SK-N-SH (cell line): ENCODE data around the gene ZDHHC16. TPM values are rescaled to one million over a fixed set of nuclear protein-coding genes. Genes with fewer than 3 reads are reported as not detected.
A peak's percentile ranks its signal among the peaks of the same experiment; 100 is the strongest.
"Not testable (repeated sequence)": the region's sequence is repeated elsewhere in the genome, so short reads cannot be mapped to it uniquely, and the experiment has no call there.

Experiments
- CTCF ChIA-PET: fragments of 300-600, 350-600 bp; formaldehyde crosslinking; extraction: SDS; loops from one replicate; lab custom pipeline; 2021; lab: Yijun Ruan, JAX
- POLR2A ChIA-PET: fragments of 350-600 bp; sonication (Branson Sonifier 250); formaldehyde crosslinking; extraction: SDS; loops from one replicate; lab custom pipeline; 2020; ENCODE audit warnings: antibody characterized with exemption, inconsistent platforms; lab: Yijun Ruan, JAX
- DNase-seq: peaks from one replicate; pipeline ENCODE4 v3.0.0; 2012
- H2AFZ ChIP-seq: fragments of 200-600 bp; sonication (generic); 2 replicates; pipeline ENCODE4 v1.8.1; 2016; ENCODE audit warnings: antibody characterized with exemption, mild to moderate bottlenecking, low read depth
- H3F3A ChIP-seq: fragments of 200-600 bp; sonication (generic); replicated peaks from 2 replicates; pipeline ENCODE3; 2016; ENCODE audit warnings: antibody characterized with exemption, mild to moderate bottlenecking; ENCODE audit not compliant: insufficient read depth
- H3K27ac ChIP-seq, 2 experiments: fragments of 200-500 bp in 1 of 2; fragments of 200-600 bp in 1 of 2; sonication (Bioruptor generic) in 1 of 2; sonication (generic), shearing (Covaris generic) in 1 of 2; 2 replicates each; pipeline versions ENCODE4 v1.5.1 to v1.6.1; 2014 to 2016; ENCODE audit warnings: low read depth in 2 of 2, inconsistent platforms in 1 of 2, low read length in 1 of 2, mild to moderate bottlenecking in 1 of 2, mixed read lengths in 1 of 2
- H3K27me3 ChIP-seq: fragments of 200-600 bp; sonication (generic), shearing (Covaris generic); 2 replicates; pipeline ENCODE4 v1.6.1; 2016; ENCODE audit warnings: mixed run types; ENCODE audit not compliant: insufficient read depth
- H3K36me3 ChIP-seq, 2 experiments: fragments of 200-500 bp in 1 of 2; fragments of 200-600 bp in 1 of 2; sonication (Bioruptor generic) in 1 of 2; sonication (generic) in 1 of 2; replicated peaks in 1 of 2; 2 replicates each; pipeline versions ENCODE3 to v1.5.1; 2014 to 2016; ENCODE audit warnings: low read length in 1 of 2, mild to moderate bottlenecking in 1 of 2; ENCODE audit not compliant: insufficient read depth in 2 of 2, control insufficient read depth in 1 of 2
- H3K4me1 ChIP-seq, 2 experiments: fragments of 200-500 bp in 1 of 2; fragments of 200-600 bp in 1 of 2; sonication (Bioruptor generic) in 1 of 2; sonication (generic), shearing (Covaris generic) in 1 of 2; 2 replicates each; pipeline versions ENCODE4 v1.5.1 to v1.6.1; 2014 to 2016; ENCODE audit warnings: low read depth in 1 of 2, low read length in 1 of 2, mixed run types in 1 of 2; ENCODE audit not compliant: insufficient read depth in 2 of 2, control insufficient read depth in 1 of 2
- H3K4me2 ChIP-seq: fragments of 200-600 bp; sonication (generic), shearing (Covaris generic); 2 replicates; pipeline ENCODE4 v1.6.1; 2017; ENCODE audit warnings: mixed run types
- H3K4me3 ChIP-seq, 2 experiments: fragments of 200-500 bp in 1 of 2; fragments of 200-600 bp in 1 of 2; sonication (Bioruptor generic) in 1 of 2; sonication (generic), shearing (Covaris generic) in 1 of 2; 2 replicates each; pipeline versions ENCODE4 v1.5.1 to v1.8.1; 2014 to 2016; ENCODE audit warnings: low read depth in 2 of 2, inconsistent platforms in 1 of 2, low read length in 1 of 2, mild to moderate bottlenecking in 1 of 2, mixed read lengths in 1 of 2, moderate library complexity in 1 of 2
- H3K79me2 ChIP-seq: fragments of 200-600 bp; sonication (generic); 2 replicates; pipeline ENCODE4 v1.8.1; 2017; ENCODE audit warnings: mild to moderate bottlenecking; ENCODE audit not compliant: insufficient read depth
- H3K9ac ChIP-seq: fragments of 200-600 bp; sonication (generic); 2 replicates; pipeline ENCODE4 v1.6.1; 2017; ENCODE audit warnings: mixed run types
- H3K9me2 ChIP-seq: fragments of 200-600 bp; sonication (generic); 2 replicates; pipeline ENCODE4 v1.6.1; 2017; ENCODE audit warnings: mixed run types
- H3K9me3 ChIP-seq: fragments of 200-600 bp; sonication (generic); 2 replicates; pipeline ENCODE4 v1.6.1; 2017; ENCODE audit warnings: mixed run types, mild to moderate bottlenecking, moderate library complexity
- H4K20me1 ChIP-seq: fragments of 200-600 bp; sonication (generic); 2 replicates; pipeline ENCODE4 v1.6.1; 2017; ENCODE audit warnings: mild to moderate bottlenecking, mixed run types; ENCODE audit not compliant: insufficient read depth
- CHD2 ChIP-seq: fragments of 150-350 bp; IDR thresholded peaks from 2 replicates; pipeline ENCODE4 v1.6.1; 2018; ENCODE audit warnings: low read length; ENCODE audit not compliant: partially characterized antibody
- EZH2phosphoT487 ChIP-seq: fragments of 200-600 bp; sonication (generic); IDR thresholded peaks from 2 replicates; pipeline ENCODE4 v1.6.1; 2017; ENCODE audit warnings: low read depth, mixed run types, mild to moderate bottlenecking, antibody characterized with exemption, moderate library complexity, borderline replicate concordance
- FOXM1 ChIP-seq: IDR thresholded peaks from 2 replicates; pipeline ENCODE4 v1.4.0; 2012; ENCODE audit warnings: low read depth, mild to moderate bottlenecking
- MEF2A ChIP-seq: IDR thresholded peaks from 2 replicates; pipeline ENCODE4 v1.4.0; 2012; ENCODE audit warnings: low read depth, borderline replicate concordance
- NRF1 ChIP-seq: IDR thresholded peaks from 2 replicates; pipeline ENCODE4 v1.6.1; 2012; ENCODE audit warnings: low read depth, mild to moderate bottlenecking, low read length
- POLR2AphosphoS5 ChIP-seq: IDR thresholded peaks from 2 replicates; pipeline ENCODE4 v1.6.1; 2012; ENCODE audit warnings: low read depth, low read length
- RCOR1 ChIP-seq: fragments of 150-350 bp; IDR thresholded peaks from 2 replicates; pipeline ENCODE4 v1.6.1; 2017; ENCODE audit warnings: antibody characterized with exemption, low read length
- TAF1 ChIP-seq: IDR thresholded peaks from 2 replicates; pipeline ENCODE4 v1.6.1; 2012; ENCODE audit warnings: low read depth, mild to moderate bottlenecking, low read length, moderate library complexity, borderline replicate concordance
- TCF12 ChIP-seq: IDR thresholded peaks from 2 replicates; pipeline ENCODE4 v1.4.0; 2012
- YY1 ChIP-seq: IDR thresholded peaks from 2 replicates; pipeline ENCODE4 v1.4.0; 2012; ENCODE audit warnings: low read depth, mild to moderate bottlenecking
- WGBS: methylation state at CpG from one replicate; pipeline ENCODE4 v1.1.6; 2017; ENCODE audit warnings: low lambda C conversion rate; 5-methylcytosine and 5-hydroxymethylcytosine counted together
- polyA plus RNA-seq, 3 experiments: library from polyadenylated mRNA; depleted of rRNA; stranded (reverse); fragments of >200 nt; gene quantifications; 2 replicates each; pipeline ENCODE4 v1.2.3, GENCODE V29; 2012
- TF ChIP-seq, protein P1 (sequence below): fragments of 200-600 bp; sonication (generic); IDR thresholded peaks from 2 replicates; pipeline ENCODE4 v1.6.1; 2017; ENCODE audit warnings: antibody characterized with exemption, mild to moderate bottlenecking, moderate library complexity
- TF ChIP-seq, protein P2 (sequence below): fragments of 150-350 bp; IDR thresholded peaks from 2 replicates; pipeline ENCODE4 v1.6.1; 2016; ENCODE audit warnings: mild to moderate bottlenecking, low read depth, low read length
- TF ChIP-seq, protein P3 (sequence below): IDR thresholded peaks from 2 replicates; pipeline ENCODE4 v1.4.0; 2012; ENCODE audit warnings: low read depth

Gene ZDHHC16
- polyA plus RNA-seq, 1 of the 3 experiments (the other 2 are of a cell fraction), result 71.5 TPM

DNA sequence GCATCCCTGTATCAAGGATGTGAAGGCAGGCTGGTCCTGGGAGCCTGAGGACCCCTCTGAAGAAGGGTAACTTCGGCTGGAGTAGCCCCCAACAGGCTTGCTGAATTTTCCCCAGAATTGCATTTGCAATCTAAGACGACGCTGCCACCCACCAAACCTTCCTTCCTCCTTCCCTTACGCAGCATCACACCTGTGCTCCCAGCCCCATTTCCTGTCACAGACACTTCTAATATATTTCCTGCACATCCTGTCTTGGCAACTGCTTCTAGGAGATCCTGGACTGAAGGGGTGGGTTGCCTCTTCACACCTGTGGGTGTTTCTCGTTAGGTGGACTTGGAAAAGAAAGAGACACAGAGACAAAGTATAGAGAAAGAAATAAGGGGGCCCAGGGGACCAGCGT lies 29.4 kb upstream of the ZDHHC16 start:
- ChIA-PET CTCF (no interaction called here), POLR2A (no interaction called here)
- DNase-seq, result no peak
- Histone ChIP-seq H3K9ac (no peak overlapping the region), H3K4me3 (no peak overlapping the region), H3K9me2 (no peaks in the 10 kb centered on the region), H3K79me2 (peaks cover 8% of the 10 kb centered on the region; the same call in 1 of the 2 replicates), H3K27ac (no peak overlapping the region), H3K4me2 (no peak overlapping the region), H2AFZ (no peak overlapping the region), H3K9me3 (no peaks in the 10 kb centered on the region), H3K27me3 (no peaks in the 10 kb centered on the region), H3K36me3 (no peaks in the 10 kb centered on the region), H4K20me1 (no peaks in the 10 kb centered on the region), H3K4me1 (peaks cover 0 to 6% of the 10 kb centered on the region in 2 experiments; a peak in 1 of 4 replicates), H3F3A (peaks cover 7% of the 10 kb centered on the region)
- TF ChIP-seq EZH2phosphoT487 (no peak), RCOR1 (no peak), NRF1 (no peak), YY1 (no peak), MEF2A (no peak), CHD2 (no peak), TCF12 (no peak)
- TF ChIP-seq, protein P1, sequence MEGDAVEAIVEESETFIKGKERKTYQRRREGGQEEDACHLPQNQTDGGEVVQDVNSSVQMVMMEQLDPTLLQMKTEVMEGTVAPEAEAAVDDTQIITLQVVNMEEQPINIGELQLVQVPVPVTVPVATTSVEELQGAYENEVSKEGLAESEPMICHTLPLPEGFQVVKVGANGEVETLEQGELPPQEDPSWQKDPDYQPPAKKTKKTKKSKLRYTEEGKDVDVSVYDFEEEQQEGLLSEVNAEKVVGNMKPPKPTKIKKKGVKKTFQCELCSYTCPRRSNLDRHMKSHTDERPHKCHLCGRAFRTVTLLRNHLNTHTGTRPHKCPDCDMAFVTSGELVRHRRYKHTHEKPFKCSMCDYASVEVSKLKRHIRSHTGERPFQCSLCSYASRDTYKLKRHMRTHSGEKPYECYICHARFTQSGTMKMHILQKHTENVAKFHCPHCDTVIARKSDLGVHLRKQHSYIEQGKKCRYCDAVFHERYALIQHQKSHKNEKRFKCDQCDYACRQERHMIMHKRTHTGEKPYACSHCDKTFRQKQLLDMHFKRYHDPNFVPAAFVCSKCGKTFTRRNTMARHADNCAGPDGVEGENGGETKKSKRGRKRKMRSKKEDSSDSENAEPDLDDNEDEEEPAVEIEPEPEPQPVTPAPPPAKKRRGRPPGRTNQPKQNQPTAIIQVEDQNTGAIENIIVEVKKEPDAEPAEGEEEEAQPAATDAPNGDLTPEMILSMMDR, result no peak
- 93% methylated on average over 6 of the region's 6 CpGs for WGBS

DNA sequence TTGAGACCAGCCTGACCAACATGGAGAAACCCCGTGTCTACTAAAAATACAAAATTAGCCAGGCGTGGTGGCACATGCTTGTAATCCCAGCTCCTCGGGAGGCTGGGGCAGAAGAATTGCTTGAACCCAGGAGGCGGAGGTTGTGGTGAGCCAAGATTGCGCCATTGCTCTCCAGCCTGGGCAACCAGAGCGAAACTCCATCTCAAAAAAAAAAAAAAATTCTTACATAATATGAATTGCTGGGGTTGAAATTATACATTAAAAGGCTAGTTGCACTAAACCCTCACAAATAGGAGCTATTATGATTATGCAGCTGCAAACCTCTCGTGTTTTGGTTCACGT lies 22.2 kb upstream of the ZDHHC16 start:
- H3K4me3 ChIP-seq, H4K20me1 ChIP-seq, H3K27me3 ChIP-seq, H3K9me3 ChIP-seq, POLR2A ChIA-PET, DNase-seq, H2AFZ ChIP-seq, H3K9me2 ChIP-seq, H3K36me3 ChIP-seq: not testable (repeated sequence)
- H3K4me1 ChIP-seq, result peaks cover 14 to 19% of the 10 kb centered on the region in 2 experiments; a peak in 3 of 4 replicates
- peaks cover 38% of the 10 kb centered on the region for H3F3A ChIP-seq
- peak overlapping the region; percentile 69; the same call in 1 of the 2 replicates for H3K9ac ChIP-seq
- CTCF ChIA-PET, result interaction anchor here (0.8 to 6.2 kb wide), 4 partner anchors 10 to 16 kb away, joined by 3 to 35 read pairs (median 4); no protein-coding TSS in a partner anchor
- H3K4me2 ChIP-seq, result peak overlapping the region; percentile 81
- WGBS, result 93% methylated on average over 8 of the region's 8 CpGs
- peak overlapping the region in 1 of 2 experiments; percentile 97; a peak in 2 of 4 replicates for H3K27ac ChIP-seq
- peaks cover 54% of the 10 kb centered on the region for H3K79me2 ChIP-seq

DNA sequence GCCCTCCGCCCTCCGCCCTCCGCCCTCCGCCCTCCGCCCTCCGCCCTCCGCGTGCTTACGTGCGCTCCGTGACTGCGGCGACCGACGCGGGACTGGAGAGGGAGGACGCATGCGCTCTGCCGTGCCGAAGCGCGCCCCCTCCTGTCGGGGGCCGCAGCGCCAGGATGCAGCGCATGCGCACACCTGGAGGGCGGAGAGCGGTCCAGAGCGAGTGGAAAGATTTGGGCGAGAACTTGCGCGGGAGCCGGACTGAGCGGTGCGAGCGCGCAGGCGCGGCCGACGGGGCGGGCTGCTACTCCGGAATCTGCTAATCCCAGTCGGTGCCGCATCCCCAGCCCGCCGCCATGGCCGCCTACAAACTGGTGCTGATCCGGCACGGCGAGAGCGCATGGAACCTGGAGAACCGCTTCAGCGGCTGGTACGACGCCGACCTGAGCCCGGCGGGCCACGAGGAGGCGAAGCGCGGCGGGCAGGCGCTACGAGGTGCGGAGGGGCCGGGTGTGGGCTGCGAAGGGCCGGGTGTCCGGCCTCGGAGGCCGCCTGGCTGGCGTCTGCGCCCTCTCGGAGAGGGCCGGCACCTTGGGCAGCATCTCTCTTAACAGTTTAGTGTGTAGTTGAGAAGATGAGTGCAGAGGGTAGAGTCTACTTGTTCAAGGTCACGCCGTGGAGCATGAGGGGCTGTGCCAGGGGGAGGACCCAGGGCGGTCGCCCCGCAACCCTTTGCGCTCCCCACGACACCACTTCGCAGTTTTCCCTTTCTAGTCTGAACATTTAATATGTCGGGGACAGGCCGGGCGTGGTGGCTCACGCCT lies 19.8 kb upstream of the ZDHHC16 start, which contains the start of gene PGAM1:
Gene PGAM1 (plus strand): TSS at position 228 of the 812 bp plus-strand sequence. CDS start 117 bp downstream, at position 345.
- peaks cover 14 to 28% of the 10 kb centered on the region in 2 experiments; a peak in 3 of 4 replicates for H3K4me1 ChIP-seq
- no peaks in the 10 kb centered on the region for H3K9me3 ChIP-seq
- 2% methylated on average over 19 of the region's 90 CpGs for WGBS
- ChIA-PET POLR2A (no interaction called here), CTCF (interaction anchor here (0.8 kb wide), 1 partner anchor 25 kb away, joined by 3 read pairs; the partner anchor contains the start of gene RRP12)
- no peaks in the 10 kb centered on the region for H3K27me3 ChIP-seq
- peaks cover 74% of the 10 kb centered on the region for H3K79me2 ChIP-seq
- peaks cover 51% of the 10 kb centered on the region for H3F3A ChIP-seq
- H3K36me3 ChIP-seq, result peaks cover 16 to 28% of the 10 kb centered on the region in 2 experiments
- no peaks in the 10 kb centered on the region for H3K9me2 ChIP-seq
- H4K20me1 ChIP-seq, result peaks cover 16% of the 10 kb centered on the region
- peak within 1 kb of the TSS; percentile 78 to 97 for H3K27ac ChIP-seq
- peak within 1 kb of the TSS; percentile 94 for H3K4me2 ChIP-seq
- H3K9ac ChIP-seq, result peak within 1 kb of the TSS; percentile 93
- peak; percentile 100 for DNase-seq
- H2AFZ ChIP-seq, result peak within 1 kb of the TSS; percentile 75
- H3K4me3 ChIP-seq, result peak within 1 kb of the TSS; percentile 61 to 99
- TF ChIP-seq, protein P2, sequence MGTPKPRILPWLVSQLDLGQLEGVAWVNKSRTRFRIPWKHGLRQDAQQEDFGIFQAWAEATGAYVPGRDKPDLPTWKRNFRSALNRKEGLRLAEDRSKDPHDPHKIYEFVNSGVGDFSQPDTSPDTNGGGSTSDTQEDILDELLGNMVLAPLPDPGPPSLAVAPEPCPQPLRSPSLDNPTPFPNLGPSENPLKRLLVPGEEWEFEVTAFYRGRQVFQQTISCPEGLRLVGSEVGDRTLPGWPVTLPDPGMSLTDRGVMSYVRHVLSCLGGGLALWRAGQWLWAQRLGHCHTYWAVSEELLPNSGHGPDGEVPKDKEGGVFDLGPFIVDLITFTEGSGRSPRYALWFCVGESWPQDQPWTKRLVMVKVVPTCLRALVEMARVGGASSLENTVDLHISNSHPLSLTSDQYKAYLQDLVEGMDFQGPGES, result no peak
- TF ChIP-seq, protein P1, result peak; percentile 59
- peak; percentile 77 for TF ChIP-seq CHD2
- TF ChIP-seq, protein P3, sequence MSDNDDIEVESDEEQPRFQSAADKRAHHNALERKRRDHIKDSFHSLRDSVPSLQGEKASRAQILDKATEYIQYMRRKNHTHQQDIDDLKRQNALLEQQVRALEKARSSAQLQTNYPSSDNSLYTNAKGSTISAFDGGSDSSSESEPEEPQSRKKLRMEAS, result peak; percentile 6; the same call in 1 of the 2 replicates
- TF ChIP-seq TAF1, result peak; percentile 59; the same call in 1 of the 2 replicates
- peak; percentile 88 for TF ChIP-seq NRF1
- no peak for TF ChIP-seq FOXM1
- peak; percentile 56 for TF ChIP-seq POLR2AphosphoS5
